HUES6 (cell line): ENCODE measurements around the gene LRBA.

Source experiments
- H3K27ac ChIP-seq: 2 replicates; pipeline ENCODE4 v1.7.0; 2013; ENCODE audit warnings: low read depth, mild to moderate bottlenecking, low read length, inconsistent platforms
- H3K27me3 ChIP-seq: 2 replicates; pipeline ENCODE4 v1.6.1; 2013; ENCODE audit warnings: low read length; ENCODE audit not compliant: control insufficient read depth, insufficient read depth
- H3K36me3 ChIP-seq: 2 replicates; pipeline ENCODE4 v1.6.1; 2013; ENCODE audit warnings: low read length; ENCODE audit not compliant: control insufficient read depth, insufficient read depth
- H3K4me1 ChIP-seq: 2 replicates; pipeline ENCODE4 v1.6.1; 2013; ENCODE audit warnings: low read length; ENCODE audit not compliant: control insufficient read depth, insufficient read depth
- H3K4me3 ChIP-seq: 2 replicates; pipeline ENCODE4 v1.5.1; 2013; ENCODE audit warnings: low read depth, low read length
- H3K9ac ChIP-seq: one replicate; pipeline ENCODE4 v1.6.1; 2013; ENCODE audit warnings: mild to moderate bottlenecking, low read length
- H3K9me3 ChIP-seq: 2 replicates; pipeline ENCODE4 v1.6.1; 2013; ENCODE audit warnings: low read depth, low read length; ENCODE audit not compliant: control insufficient read depth, insufficient read depth

LRBA gene

DNA sequence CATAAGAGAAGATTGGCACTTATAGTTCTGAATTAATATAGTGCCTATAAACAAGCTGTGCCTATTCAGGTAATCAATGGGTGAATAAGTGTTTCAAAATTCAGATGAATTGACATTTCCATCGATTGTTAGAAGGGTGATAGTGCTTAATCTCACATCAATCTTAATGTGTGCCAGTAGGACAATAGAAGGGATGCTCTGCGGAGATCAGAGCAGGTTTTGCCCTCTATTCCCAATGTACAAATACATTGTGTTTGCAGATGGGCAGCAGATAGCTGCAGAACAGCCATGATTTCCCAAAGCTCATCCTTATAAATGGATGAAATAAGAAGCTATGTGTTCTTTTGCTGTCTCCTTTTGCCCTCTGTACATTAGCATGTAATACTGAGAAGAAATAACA is 425.9 kb downstream of the LRBA start:
- Histone ChIP-seq H3K4me3 (no peak overlapping the region), H3K9ac (no peak overlapping the region), H3K9me3 (no peaks in the 10 kb centered on the region), H3K27me3 (peaks cover 17% of the 10 kb centered on the region), H3K4me1 (peaks cover 15% of the 10 kb centered on the region), H3K36me3 (0 out of 2 replicates have a peak, but pooled peaks cover 5% of the 10 kb centered on the region), H3K27ac (no peak overlapping the region)

GRCh38 chr4:150588316-150588715 is 426.8 kb downstream of the LRBA start:
- H3K4me3 ChIP-seq = no peak overlapping the region
- H3K9me3 ChIP-seq = no peaks in the 10 kb centered on the region
- H3K27me3 ChIP-seq = peaks cover 25% of the 10 kb centered on the region
- H3K36me3 ChIP-seq = 0 out of 2 replicates have a peak, but pooled peaks cover 5% of the 10 kb centered on the region
- no peak overlapping the region for H3K27ac ChIP-seq
- H3K9ac ChIP-seq = no peak overlapping the region
- H3K4me1 ChIP-seq = peaks cover 17% of the 10 kb centered on the region

GRCh38 chr4:150586162-150586810 is 428.8 kb downstream of the LRBA start:
- no peak overlapping the region for H3K27ac ChIP-seq
- no peak overlapping the region for H3K4me3 ChIP-seq
- H3K4me1 ChIP-seq = peaks cover 17% of the 10 kb centered on the region

DNA sequence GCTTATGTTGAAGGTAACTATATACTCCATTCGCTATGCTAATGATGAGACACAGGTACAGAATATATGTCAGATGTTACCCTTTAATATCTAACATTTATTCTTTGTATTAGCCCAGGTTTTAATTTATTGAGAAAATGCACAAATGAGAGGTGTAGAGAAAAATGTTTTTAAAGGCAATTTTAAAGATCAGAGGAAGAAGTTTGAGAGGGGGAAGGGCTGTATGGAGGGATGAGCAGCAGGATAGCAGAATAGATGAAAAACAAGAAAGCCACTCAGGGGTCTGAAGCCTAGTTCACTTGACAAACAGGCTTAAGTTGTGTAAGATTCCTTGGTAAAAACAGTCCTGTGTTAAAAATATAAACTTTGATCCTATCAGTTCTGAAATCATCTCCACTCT is 429.5 kb downstream of the LRBA start:
- no peaks in the 10 kb centered on the region for H3K9me3 ChIP-seq
- H3K4me1 ChIP-seq = peaks cover 13% of the 10 kb centered on the region
- no peak overlapping the region for H3K9ac ChIP-seq
- H3K27me3 ChIP-seq = peaks cover 51% of the 10 kb centered on the region
- H3K4me3 ChIP-seq = no peak overlapping the region
- H3K27ac ChIP-seq = no peak overlapping the region
- 0 out of 2 replicates have a peak, but pooled peaks cover 5% of the 10 kb centered on the region for H3K36me3 ChIP-seq

More at GRCh38 chr4:150586162-150586810, 428.8 kb downstream of the LRBA start:
- Histone ChIP-seq H3K36me3 (0 out of 2 replicates have a peak, but pooled peaks cover 5% of the 10 kb centered on the region), H3K9ac (no peak overlapping the region), H3K9me3 (no peaks in the 10 kb centered on the region), H3K27me3 (peaks cover 44% of the 10 kb centered on the region)

DNA sequence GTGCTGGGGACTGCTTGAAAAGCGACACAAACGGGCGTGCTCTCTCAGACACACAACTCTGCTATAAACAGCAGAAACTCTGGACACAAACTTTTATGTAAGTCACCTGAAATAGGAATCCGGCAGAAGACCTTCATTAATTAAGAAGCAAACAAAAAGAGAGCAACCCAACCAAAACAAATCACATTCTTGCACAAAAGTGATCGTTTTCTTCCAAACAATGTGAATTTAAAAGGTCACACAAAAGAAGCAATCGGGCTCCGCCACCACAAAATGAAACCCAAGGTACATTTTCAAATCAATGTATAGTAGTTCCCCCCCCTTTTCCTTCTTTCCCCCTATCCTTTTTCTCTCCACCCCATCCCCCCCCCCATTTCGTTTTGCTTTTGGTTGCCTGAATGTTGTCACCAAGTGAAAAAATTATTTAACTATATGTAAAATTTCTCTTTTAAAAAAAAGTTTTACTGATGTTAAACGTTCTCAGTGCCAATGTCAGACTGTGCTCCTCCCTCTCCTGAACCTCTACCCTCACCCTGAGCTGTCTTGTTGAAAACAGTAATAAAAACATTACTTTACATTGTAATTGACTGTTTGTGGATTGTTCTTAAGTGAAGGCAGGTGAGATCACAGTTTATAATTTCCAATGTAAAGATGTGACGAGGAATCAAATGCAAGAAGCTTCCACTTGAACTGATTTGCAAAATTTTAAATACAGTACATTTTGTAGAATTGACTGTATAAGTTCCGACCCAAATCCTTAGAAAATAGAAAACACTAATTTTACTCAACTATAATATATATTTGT is 430.8 kb downstream of the LRBA start:
- H3K9ac ChIP-seq = no peak overlapping the region
- peaks cover 13% of the 10 kb centered on the region for H3K4me1 ChIP-seq
- H3K9me3 ChIP-seq = no peaks in the 10 kb centered on the region
- no peak overlapping the region for H3K27ac ChIP-seq
- H3K4me3 ChIP-seq = peak overlapping the region; percentile 65
- H3K36me3 ChIP-seq = 0 out of 2 replicates have a peak, but pooled peaks cover 4% of the 10 kb centered on the region
- H3K27me3 ChIP-seq = peaks cover 64% of the 10 kb centered on the region

GRCh38 chr4:150583287-150584110 is 431.6 kb downstream of the LRBA start:
- Histone ChIP-seq H3K9ac (no peak overlapping the region), H3K9me3 (no peaks in the 10 kb centered on the region), H3K27me3 (peaks cover 72% of the 10 kb centered on the region), H3K36me3 (no peaks in the 10 kb centered on the region), H3K4me1 (peaks cover 19% of the 10 kb centered on the region), H3K4me3 (peak overlapping the region; percentile 65), H3K27ac (no peak overlapping the region)

DNA sequence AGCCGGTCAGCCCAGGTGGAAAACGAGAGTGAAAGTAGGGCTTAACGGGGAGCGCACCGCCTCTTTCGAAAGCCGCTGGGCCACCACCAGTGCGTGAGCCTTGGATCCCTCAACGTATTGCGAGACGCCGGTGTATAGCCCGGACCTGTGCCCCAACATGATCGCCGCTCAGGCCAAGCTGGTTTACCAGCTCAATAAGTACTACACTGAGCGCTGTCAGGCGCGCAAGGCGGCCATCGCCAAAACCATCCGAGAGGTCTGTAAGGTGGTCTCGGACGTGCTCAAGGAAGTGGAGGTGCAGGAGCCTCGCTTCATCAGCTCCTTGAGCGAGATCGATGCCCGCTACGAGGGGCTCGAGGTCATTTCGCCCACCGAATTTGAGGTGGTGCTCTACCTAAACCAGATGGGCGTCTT is 432.2 kb downstream of the LRBA start:
- Histone ChIP-seq H3K27ac (no peak overlapping the region), H3K4me1 (peaks cover 20% of the 10 kb centered on the region), H3K9me3 (no peaks in the 10 kb centered on the region), H3K36me3 (no peaks in the 10 kb centered on the region), H3K4me3 (peak overlapping the region; percentile 65), H3K27me3 (peaks cover 74% of the 10 kb centered on the region), H3K9ac (no peak overlapping the region)

DNA sequence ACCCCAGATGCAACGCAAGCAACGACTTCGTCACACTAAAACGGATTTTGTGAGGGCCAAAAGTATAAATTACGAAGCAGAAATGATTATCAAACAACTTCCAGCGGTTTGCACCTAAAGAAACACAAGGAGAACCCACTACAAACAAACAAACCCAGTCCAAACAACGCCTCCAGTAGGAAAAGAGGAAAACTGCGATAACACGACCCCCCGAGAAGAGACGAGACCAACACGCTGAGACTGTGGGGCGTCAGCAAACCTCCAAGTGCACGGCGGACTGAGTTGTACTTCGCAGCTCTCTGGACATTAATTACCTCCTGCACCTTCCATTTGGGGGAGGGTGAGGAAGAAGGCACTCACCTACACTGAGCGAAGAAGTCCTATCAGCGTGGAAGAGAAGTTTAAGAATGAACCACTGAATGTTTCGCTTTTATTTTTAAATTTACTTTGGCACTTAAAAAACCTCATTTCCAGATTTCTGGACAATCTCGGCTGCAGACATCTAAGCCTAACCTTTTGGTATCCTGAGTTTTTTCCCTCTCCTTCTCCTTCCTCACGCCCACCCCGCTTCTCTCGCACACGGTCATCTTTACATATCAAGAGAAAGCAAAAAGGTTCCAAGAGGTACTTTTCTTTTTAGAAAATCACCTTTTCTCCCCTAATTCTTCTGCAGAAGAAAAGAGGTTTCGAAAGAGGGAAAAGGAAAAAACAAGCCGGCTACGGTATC is 432.8 kb downstream of the LRBA start, which contains the start of gene MAB21L2:
MAB21L2 (plus strand) TSS at position 6 of the 727 bp plus-strand sequence. CDS start 879 bp downstream, outside the sequence.
- H3K9me3 ChIP-seq = no peaks in the 10 kb centered on the region
- no peak within 1 kb of the TSS for H3K9ac ChIP-seq
- no peaks in the 10 kb centered on the region for H3K36me3 ChIP-seq
- peaks cover 74% of the 10 kb centered on the region for H3K27me3 ChIP-seq
- peak within 1 kb of the TSS; percentile 65 for H3K4me3 ChIP-seq
- H3K4me1 ChIP-seq = peaks cover 20% of the 10 kb centered on the region
- no peak within 1 kb of the TSS for H3K27ac ChIP-seq

DNA sequence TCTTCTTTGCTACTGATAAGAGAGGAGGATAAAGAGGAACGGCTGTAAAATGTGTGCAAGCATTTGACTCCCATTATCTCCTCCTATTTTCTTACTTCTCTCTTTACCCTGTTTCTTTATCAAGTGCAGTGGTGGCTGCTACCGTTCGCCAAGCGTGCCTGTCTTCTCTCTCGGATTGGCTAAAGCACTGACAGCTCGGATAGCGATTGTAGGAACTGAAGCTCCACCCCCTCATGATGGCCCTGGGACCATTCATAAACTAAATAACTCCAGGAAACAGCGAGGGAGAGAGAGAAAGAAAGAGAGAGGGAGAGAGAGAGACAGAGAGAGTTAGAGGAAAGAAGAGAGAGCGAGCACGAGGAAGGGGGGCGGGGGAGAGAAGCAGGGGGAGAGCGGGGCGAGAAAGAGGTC is 433.4 kb downstream of the LRBA start:
- Histone ChIP-seq H3K27ac (no peak overlapping the region), H3K9me3 (no peaks in the 10 kb centered on the region), H3K4me3 (peak overlapping the region; percentile 65), H3K4me1 (peaks cover 20% of the 10 kb centered on the region), H3K9ac (no peak overlapping the region), H3K27me3 (peaks cover 74% of the 10 kb centered on the region), H3K36me3 (no peaks in the 10 kb centered on the region)

GRCh38 chr4:150581056-150581605 is 434.0 kb downstream of the LRBA start:
- no peaks in the 10 kb centered on the region for H3K36me3 ChIP-seq
- H3K27ac ChIP-seq = no peak overlapping the region
- H3K27me3 ChIP-seq = peaks cover 74% of the 10 kb centered on the region
- no peaks in the 10 kb centered on the region for H3K9me3 ChIP-seq
- H3K9ac ChIP-seq = no peak overlapping the region
- H3K4me3 ChIP-seq = peak overlapping the region; percentile 65
- peaks cover 20% of the 10 kb centered on the region for H3K4me1 ChIP-seq
